T-cell (primary cell): ENCODE measurements around the gene ZNF775. TPM values are rescaled to one million over a fixed set of nuclear protein-coding genes. Genes with fewer than 3 reads are reported as not detected.

Experiments used
- ATAC-seq, 4 experiments: fragments of 200-7000 bp in 3 of 4; fragments of 150-1000 bp in 1 of 4; cut with Tn5 transposase; replicated peaks in 1 of 4; 1 replicate in 3 of 4; 2 replicates in 1 of 4; pipeline ENCODE4 v1.10.0; 2021; ENCODE audit warnings: moderate library complexity in 3 of 4, mild to moderate bottlenecking in 2 of 4, moderate number of reproducible peaks in 1 of 4
- CTCF ChIA-PET, 2 donors: fragments of 300-600 bp; sonication (Branson Sonifier 250); formaldehyde crosslinking; loops; one replicate each; lab custom pipeline; 2022; ENCODE audit warnings: antibody characterized with exemption in 2 of 2; lab: Charles Lee
- POLR2A ChIA-PET, 2 donors: fragments of 300-600 bp; sonication (Branson Sonifier 250); formaldehyde crosslinking; loops; one replicate each; lab custom pipeline; 2022; ENCODE audit warnings: antibody characterized with exemption in 2 of 2; lab: Charles Lee
- DNase-seq, 35 experiments: peaks; one replicate each; pipeline versions ENCODE4 v3.0.0 to v3.0.0-alpha.2; 2013 to 2023
- H3K27ac ChIP-seq: one replicate; pipeline ENCODE4 v1.5.1; 2013; ENCODE audit warnings: low read length
- H3K27me3 ChIP-seq, 2 experiments: replicated peaks in 1 of 2; 1 replicate in 1 of 2; 2 replicates in 1 of 2; pipeline versions ENCODE4 v1.6.1 to v1.7.0; 2013; ENCODE audit warnings: low read length in 1 of 2, mixed read lengths in 1 of 2; ENCODE audit not compliant: control insufficient read depth in 2 of 2, insufficient read depth in 2 of 2; ENCODE audit errors: extremely low read depth in 1 of 2
- H3K36me3 ChIP-seq, 2 donors: 1 replicate in 1 of 2; 2 replicates in 1 of 2; pipeline versions ENCODE4 v1.6.1 to v1.7.0; 2013; ENCODE audit warnings: low read length in 1 of 2; ENCODE audit not compliant: control insufficient read depth in 2 of 2, insufficient read depth in 1 of 2; ENCODE audit errors: extremely low read depth in 1 of 2
- H3K4me1 ChIP-seq, 2 experiments: 1 replicate in 1 of 2; 2 replicates in 1 of 2; pipeline versions ENCODE4 v1.6.1 to v1.7.0; 2013; ENCODE audit warnings: low read length in 2 of 2, mixed read lengths in 1 of 2; ENCODE audit not compliant: insufficient read depth in 2 of 2, control insufficient read depth in 1 of 2; ENCODE audit errors: extremely low read depth in 1 of 2
- H3K4me3 ChIP-seq, 2 donors: 1 replicate in 1 of 2; 2 replicates in 1 of 2; pipeline versions ENCODE4 v1.5.1 to v1.7.0; 2013; ENCODE audit warnings: mild to moderate bottlenecking in 2 of 2, low read length in 1 of 2, moderate library complexity in 1 of 2; ENCODE audit not compliant: control insufficient read depth in 1 of 2; ENCODE audit errors: extremely low read depth in 1 of 2
- H3K9me3 ChIP-seq: 2 replicates; pipeline ENCODE4 v1.7.0; 2013
- H3K27ac Mint-ChIP-seq, 2 donors: one replicate each; pipeline ENCODE4 v1.8.0; 2020 to 2021; ENCODE audit warnings: mild to moderate bottlenecking in 2 of 2, mixed read lengths in 2 of 2
- H3K27me3 Mint-ChIP-seq, 2 donors: one replicate each; pipeline ENCODE4 v1.8.0; 2021 to 2022; ENCODE audit warnings: mixed read lengths in 2 of 2
- H3K36me3 Mint-ChIP-seq: one replicate; pipeline ENCODE4 v1.8.0; 2021; ENCODE audit warnings: mixed read lengths
- H3K4me1 Mint-ChIP-seq, 3 donors: one replicate each; pipeline ENCODE4 v1.8.0; 2020 to 2022; ENCODE audit warnings: mixed read lengths in 3 of 3, mild to moderate bottlenecking in 1 of 3
- H3K4me3 Mint-ChIP-seq, 3 donors: one replicate each; pipeline ENCODE4 v1.8.0; 2020 to 2022; ENCODE audit warnings: mild to moderate bottlenecking in 3 of 3, mixed read lengths in 3 of 3, moderate library complexity in 3 of 3
- H3K9me3 Mint-ChIP-seq, 3 donors: one replicate each; pipeline ENCODE4 v1.8.0; 2020 to 2022; ENCODE audit warnings: mixed read lengths in 3 of 3
- WGBS: methylation state at CpG from one replicate; pipeline ENCODE4 v1.1.5; 2013; ENCODE audit warnings: missing lambda C conversion rate; ENCODE audit not compliant: insufficient coverage; 5-methylcytosine and 5-hydroxymethylcytosine counted together
- total RNA-seq, 35 experiments: library from RNA in 6 of 35; stranded (reverse) in 6 of 35; fragments of 120-200 nt in 1 of 35; gene quantifications; one replicate each; pipeline versions ENCODE4 v1.2.1 to v1.2.4 and lab custom pipeline; 2013 to 2026

ZNF775 gene
- total RNA-seq, 5 donors from 2014 or later (not counting 1 experiment from before 2014, with no cell fraction given), result 1.9 to 8.6 (median 6.3) TPM

GRCh38 chr7:150357270-150357669, 21.9 kb upstream of the ZNF775 start:
- Mint-ChIP-seq H3K9me3 (no peaks in the 10 kb centered on the region), H3K36me3 (no peaks in the 10 kb centered on the region), H3K4me3 (peak overlapping the region; percentile 32 to 67 (median 67)), H3K27ac (peak overlapping the region; percentile 93), H3K4me1 (peaks cover 32 to 52% (median 39%) of the 10 kb centered on the region in 3 donors), H3K27me3 (no peaks in the 10 kb centered on the region)
- peak overlapping the region; percentile 71 for H3K27ac ChIP-seq
- H3K4me1 ChIP-seq, result peaks cover 9 to 22% of the 10 kb centered on the region in 2 experiments
- H3K27me3 ChIP-seq, result no peaks in the 10 kb centered on the region
- WGBS, result 28% methylated on average over 2 of the region's 9 CpGs
- DNase-seq, result peak; percentile 51 to 83 (median 71)
- no peak overlapping the region for H3K4me3 ChIP-seq
- H3K9me3 ChIP-seq, result no peaks in the 10 kb centered on the region
- H3K36me3 ChIP-seq, result no peaks in the 10 kb centered on the region
- CTCF ChIA-PET, result interaction anchor here (0.6 to 2.2 kb wide), 9 partner anchors 10 to 567 kb away, joined by 3 to 12 read pairs (median 5); a partner anchor contains a TSS
- POLR2A ChIA-PET, result interaction anchor here in 1 of 2 donors (0.5 to 0.6 kb wide), 2 partner anchors 41 to 1291 kb away, joined by 3 to 5 read pairs; no protein-coding TSS in a partner anchor
- ATAC-seq, result peak; percentile 92 to 95 (median 94)

- Mint-ChIP-seq H3K4me1 (peaks cover 32 to 54% (median 39%) of the 10 kb centered on the region in 3 donors), H3K27ac (peak overlapping the region; percentile 93), H3K27me3 (no peaks in the 10 kb centered on the region), H3K9me3 (no peaks in the 10 kb centered on the region), H3K36me3 (no peaks in the 10 kb centered on the region), H3K4me3 (peak overlapping the region; percentile 32 to 67 (median 67))
- H3K36me3 ChIP-seq, result no peaks in the 10 kb centered on the region
- DNase-seq, result no peak
- ATAC-seq, result peak; percentile 25 to 49 (median 35)
- ChIA-PET POLR2A (interaction anchor here (0.6 to 0.7 kb wide), 3 partner anchors 23 to 1177 kb away, joined by 3 to 10 read pairs (median 5); no protein-coding TSS in a partner anchor), CTCF (interaction anchor here (0.6 to 2.2 kb wide), 7 partner anchors 9 to 566 kb away, joined by 3 to 12 read pairs (median 5); partner anchors contain the start of gene ACTR3C (in 1 of the 2))
- WGBS, result 73% methylated on average over 4 of the region's 13 CpGs
- H3K27me3 ChIP-seq, result no peaks in the 10 kb centered on the region
- H3K4me3 ChIP-seq, result no peak overlapping the region
- H3K27ac ChIP-seq, result peak overlapping the region; percentile 71
- H3K4me1 ChIP-seq, result peaks cover 9 to 22% of the 10 kb centered on the region in 2 experiments
- H3K9me3 ChIP-seq, result no peaks in the 10 kb centered on the region
These were observed 21.2 kb upstream of the ZNF775 start for GRCh38 chr7:150357771-150358427.

GRCh38 chr7:150358433-150358832, 20.7 kb upstream of the ZNF775 start:
- Histone ChIP-seq H3K4me3 (no peak overlapping the region), H3K36me3 (no peaks in the 10 kb centered on the region), H3K9me3 (no peaks in the 10 kb centered on the region), H3K27me3 (no peaks in the 10 kb centered on the region), H3K27ac (no peak overlapping the region), H3K4me1 (peaks cover 9 to 22% of the 10 kb centered on the region in 2 experiments)
- Mint-ChIP-seq H3K4me1 (peaks cover 34 to 57% (median 39%) of the 10 kb centered on the region in 3 donors), H3K27me3 (no peaks in the 10 kb centered on the region), H3K27ac (peak overlapping the region; percentile 93), H3K4me3 (peak overlapping the region in 1 of 3 donors; percentile 67), H3K9me3 (no peaks in the 10 kb centered on the region), H3K36me3 (no peaks in the 10 kb centered on the region)
- no peak for DNase-seq
- ChIA-PET POLR2A (interaction anchor here (0.7 kb wide), 2 partner anchors 22 to 1178 kb away, joined by 5 to 10 read pairs; no protein-coding TSS in a partner anchor), CTCF (interaction anchor here (0.6 to 2.2 kb wide), 5 partner anchors 8 to 61 kb away, joined by 4 to 12 read pairs (median 5); partner anchors contain the start of gene ACTR3C (in 1 of the 2))
- WGBS, result 100% methylated on average over 3 of the region's 4 CpGs
- ATAC-seq, result no peak

- no peaks in the 10 kb centered on the region for H3K36me3 Mint-ChIP-seq
- H3K9me3 Mint-ChIP-seq, result no peaks in the 10 kb centered on the region
- WGBS, result 43% methylated on average over 4 of the region's 4 CpGs
- Histone ChIP-seq H3K27ac (no peak overlapping the region), H3K4me3 (no peak overlapping the region), H3K9me3 (no peaks in the 10 kb centered on the region), H3K27me3 (no peaks in the 10 kb centered on the region), H3K36me3 (no peaks in the 10 kb centered on the region), H3K4me1 (peaks cover 9 to 28% of the 10 kb centered on the region in 2 experiments)
- ATAC-seq (no peak), DNase-seq (no peak)
- no peaks in the 10 kb centered on the region for H3K27me3 Mint-ChIP-seq
- ChIA-PET POLR2A (interaction anchor here in 1 of 2 donors (0.7 kb wide), 1 partner anchor 1179 kb away, joined by 5 read pairs; no protein-coding TSS in a partner anchor), CTCF (interaction anchor here in 1 of 2 donors (2.0 kb wide), 1 partner anchor 19 kb away, joined by 12 read pairs; no protein-coding TSS in a partner anchor)
- peaks cover 39 to 62% (median 43%) of the 10 kb centered on the region in 3 donors for H3K4me1 Mint-ChIP-seq
- peak overlapping the region; percentile 93 for H3K27ac Mint-ChIP-seq
- peak overlapping the region in 1 of 3 donors; percentile 67 for H3K4me3 Mint-ChIP-seq
These were observed 20.0 kb upstream of the ZNF775 start for GRCh38 chr7:150358988-150359621.

- 86% methylated on average over 2 of the region's 2 CpGs for WGBS
- Mint-ChIP-seq H3K9me3 (no peaks in the 10 kb centered on the region), H3K4me3 (no peak overlapping the region)
These were observed 19.3 kb upstream of the ZNF775 start for GRCh38 chr7:150359622-150360362.

More at GRCh38 chr7:150359622-150360362, 19.3 kb upstream of the ZNF775 start:
- Histone ChIP-seq H3K9me3 (no peaks in the 10 kb centered on the region), H3K4me1 (peaks cover 12 to 31% of the 10 kb centered on the region in 2 experiments), H3K27ac (no peak overlapping the region), H3K36me3 (no peaks in the 10 kb centered on the region), H3K27me3 (no peaks in the 10 kb centered on the region), H3K4me3 (no peak overlapping the region)
- ChIA-PET CTCF (no interaction called here), POLR2A (no interaction called here)
- peaks cover 42 to 64% (median 46%) of the 10 kb centered on the region in 3 donors for H3K4me1 Mint-ChIP-seq
- ATAC-seq, result no peak
- H3K36me3 Mint-ChIP-seq, result no peaks in the 10 kb centered on the region
- no peaks in the 10 kb centered on the region for H3K27me3 Mint-ChIP-seq
- no peak for DNase-seq
- peak overlapping the region; percentile 36 to 57 for H3K27ac Mint-ChIP-seq
